H7 (cell line): ENCODE measurements around the gene CYTH4. TPM values are rescaled to one million over a fixed set of nuclear protein-coding genes. Genes with fewer than 3 reads are reported as not detected.

Experiments used
- DNase-seq: peaks from one replicate; pipeline ENCODE4 v3.0.0; 2012
- H3K27me3 ChIP-seq: 2 replicates; pipeline ENCODE4 v1.6.0; 2011; ENCODE audit warnings: mild to moderate bottlenecking, low read length; ENCODE audit not compliant: control insufficient read depth, insufficient read depth
- H3K36me3 ChIP-seq: replicated peaks from 2 replicates; pipeline ENCODE4 v1.5.1; 2011; ENCODE audit warnings: low read length; ENCODE audit not compliant: control insufficient read depth, insufficient read depth
- H3K4me3 ChIP-seq: 2 replicates; pipeline ENCODE4 v1.5.1; 2011; ENCODE audit warnings: low read depth, mild to moderate bottlenecking, control low read depth, low read length, moderate library complexity; ENCODE audit not compliant: insufficient read depth
- total RNA-seq: library from RNA; depleted of rRNA; stranded (reverse); fragments of >200 nt; shearing (Covaris generic); gene quantifications from 2 replicates; pipeline ENCODE4 v1.2.3, GENCODE V29; 2014

The CYTH4 gene
- total RNA-seq, 1 experiment from 2014 or later, result not detected

GRCh38 chr22:37285937-37286336 lies 3.6 kb downstream of the CYTH4 start:
- no peaks in the 10 kb centered on the region for H3K36me3 ChIP-seq
- no peaks in the 10 kb centered on the region; the same call in 1 of the 2 replicates for H3K27me3 ChIP-seq
- DNase-seq, result no peak
- no peak overlapping the region for H3K4me3 ChIP-seq

GRCh38 chr22:37287550-37287951 lies 5.2 kb downstream of the CYTH4 start:
- Histone ChIP-seq H3K27me3 (no peaks in the 10 kb centered on the region; the same call in 1 of the 2 replicates), H3K4me3 (no peak overlapping the region), H3K36me3 (no peaks in the 10 kb centered on the region)
- DNase-seq, result peak; percentile 73

GRCh38 chr22:37288521-37288920 lies 6.2 kb downstream of the CYTH4 start:
- DNase-seq, result peak; percentile 54
- Histone ChIP-seq H3K4me3 (no peak overlapping the region), H3K36me3 (no peaks in the 10 kb centered on the region), H3K27me3 (no peaks in the 10 kb centered on the region; the same call in 1 of the 2 replicates)

GRCh38 chr22:37289156-37289735 lies 6.9 kb downstream of the CYTH4 start:
- DNase-seq, result no peak
- Histone ChIP-seq H3K4me3 (no peak overlapping the region), H3K36me3 (no peaks in the 10 kb centered on the region)

GRCh38 chr22:37290737-37291136 lies 8.4 kb downstream of the CYTH4 start:
- no peaks in the 10 kb centered on the region; the same call in 1 of the 2 replicates for H3K27me3 ChIP-seq
- H3K36me3 ChIP-seq, result no peaks in the 10 kb centered on the region
- DNase-seq, result no peak
- no peak overlapping the region for H3K4me3 ChIP-seq

More at GRCh38 chr22:37289156-37289735, 6.9 kb downstream of the CYTH4 start:
- H3K27me3 ChIP-seq, result no peaks in the 10 kb centered on the region; the same call in 1 of the 2 replicates

GRCh38 chr22:37291559-37292298 lies 9.4 kb downstream of the CYTH4 start:
- Histone ChIP-seq H3K27me3 (no peaks in the 10 kb centered on the region; the same call in 1 of the 2 replicates), H3K36me3 (no peaks in the 10 kb centered on the region), H3K4me3 (no peak overlapping the region)
- no peak for DNase-seq

GRCh38 chr22:37292641-37293040 lies 10.3 kb downstream of the CYTH4 start:
- Histone ChIP-seq H3K36me3 (no peaks in the 10 kb centered on the region), H3K27me3 (no peaks in the 10 kb centered on the region), H3K4me3 (no peak overlapping the region)
- DNase-seq, result no peak

GRCh38 chr22:37293172-37293571 lies 10.9 kb downstream of the CYTH4 start:
- DNase-seq, result no peak
- Histone ChIP-seq H3K36me3 (no peaks in the 10 kb centered on the region), H3K27me3 (no peaks in the 10 kb centered on the region), H3K4me3 (no peak overlapping the region)

GRCh38 chr22:37294747-37295146 lies 12.4 kb downstream of the CYTH4 start:
- Histone ChIP-seq H3K27me3 (no peaks in the 10 kb centered on the region), H3K4me3 (no peak overlapping the region), H3K36me3 (no peaks in the 10 kb centered on the region)
- DNase-seq, result peak; percentile 64

GRCh38 chr22:37295213-37295886 lies 13.0 kb downstream of the CYTH4 start:
- no peaks in the 10 kb centered on the region for H3K27me3 ChIP-seq
- H3K36me3 ChIP-seq, result no peaks in the 10 kb centered on the region
- DNase-seq, result peak; percentile 82
- no peak overlapping the region for H3K4me3 ChIP-seq

GRCh38 chr22:37295946-37296345 lies 13.6 kb downstream of the CYTH4 start:
- H3K4me3 ChIP-seq, result no peak overlapping the region
- H3K27me3 ChIP-seq, result no peaks in the 10 kb centered on the region
- no peaks in the 10 kb centered on the region for H3K36me3 ChIP-seq
- DNase-seq, result no peak

GRCh38 chr22:37298748-37299495 lies 16.6 kb downstream of the CYTH4 start:
- H3K27me3 ChIP-seq, result 0 out of 2 replicates have a peak, but pooled peaks cover 1% of the 10 kb centered on the region
- H3K36me3 ChIP-seq, result no peaks in the 10 kb centered on the region
- peak; percentile 47 for DNase-seq
- H3K4me3 ChIP-seq, result no peak overlapping the region

GRCh38 chr22:37299969-37300509 lies 17.7 kb downstream of the CYTH4 start:
- Histone ChIP-seq H3K4me3 (no peak overlapping the region), H3K27me3 (0 out of 2 replicates have a peak, but pooled peaks cover 1% of the 10 kb centered on the region), H3K36me3 (no peaks in the 10 kb centered on the region)
- no peak for DNase-seq

GRCh38 chr22:37300551-37301017 lies 18.3 kb downstream of the CYTH4 start:
- H3K36me3 ChIP-seq, result no peaks in the 10 kb centered on the region

More at GRCh38 chr22:37300551-37301017, 18.3 kb downstream of the CYTH4 start:
- H3K4me3 ChIP-seq, result no peak overlapping the region
- peak; percentile 72 for DNase-seq
- 0 out of 2 replicates have a peak, but pooled peaks cover 1% of the 10 kb centered on the region for H3K27me3 ChIP-seq
